GM18951 (cell line): ENCODE data around the gene FSCN2.

Source experiments
- POLR2A ChIP-seq: IDR thresholded peaks from 4 replicates; pipeline ENCODE4 v1.6.1; 2011; ENCODE audit warnings: mild to moderate bottlenecking; ENCODE audit not compliant: insufficient read length, insufficient read depth; ENCODE audit errors: extremely low read depth
- in situ Hi-C: fragments of 300-500 bp; cut with MboI; formaldehyde crosslinking; loops from one replicate; pipeline ENCODE4 v1.12.0; 2022; ENCODE audit warnings: low sequenced_read_pairs, mixed read lengths, inconsistent platforms; ENCODE audit not compliant: unreplicated experiment

FSCN2 gene

GRCh38 chr17:81534157-81535006 is 6.2 kb downstream of the FSCN2 start:
- in situ Hi-C loops: no loop called here
- no peak for TF ChIP-seq POLR2A

GRCh38 chr17:81535007-81535328 is 6.8 kb downstream of the FSCN2 start:
- in situ Hi-C loops: no loop called here
- TF ChIP-seq POLR2A: no peak

- in situ Hi-C loops: no loop called here
- TF ChIP-seq POLR2A: no peak
Observed at GRCh38 chr17:81535480-81536298, 7.5 kb downstream of the FSCN2 start.

DNA sequence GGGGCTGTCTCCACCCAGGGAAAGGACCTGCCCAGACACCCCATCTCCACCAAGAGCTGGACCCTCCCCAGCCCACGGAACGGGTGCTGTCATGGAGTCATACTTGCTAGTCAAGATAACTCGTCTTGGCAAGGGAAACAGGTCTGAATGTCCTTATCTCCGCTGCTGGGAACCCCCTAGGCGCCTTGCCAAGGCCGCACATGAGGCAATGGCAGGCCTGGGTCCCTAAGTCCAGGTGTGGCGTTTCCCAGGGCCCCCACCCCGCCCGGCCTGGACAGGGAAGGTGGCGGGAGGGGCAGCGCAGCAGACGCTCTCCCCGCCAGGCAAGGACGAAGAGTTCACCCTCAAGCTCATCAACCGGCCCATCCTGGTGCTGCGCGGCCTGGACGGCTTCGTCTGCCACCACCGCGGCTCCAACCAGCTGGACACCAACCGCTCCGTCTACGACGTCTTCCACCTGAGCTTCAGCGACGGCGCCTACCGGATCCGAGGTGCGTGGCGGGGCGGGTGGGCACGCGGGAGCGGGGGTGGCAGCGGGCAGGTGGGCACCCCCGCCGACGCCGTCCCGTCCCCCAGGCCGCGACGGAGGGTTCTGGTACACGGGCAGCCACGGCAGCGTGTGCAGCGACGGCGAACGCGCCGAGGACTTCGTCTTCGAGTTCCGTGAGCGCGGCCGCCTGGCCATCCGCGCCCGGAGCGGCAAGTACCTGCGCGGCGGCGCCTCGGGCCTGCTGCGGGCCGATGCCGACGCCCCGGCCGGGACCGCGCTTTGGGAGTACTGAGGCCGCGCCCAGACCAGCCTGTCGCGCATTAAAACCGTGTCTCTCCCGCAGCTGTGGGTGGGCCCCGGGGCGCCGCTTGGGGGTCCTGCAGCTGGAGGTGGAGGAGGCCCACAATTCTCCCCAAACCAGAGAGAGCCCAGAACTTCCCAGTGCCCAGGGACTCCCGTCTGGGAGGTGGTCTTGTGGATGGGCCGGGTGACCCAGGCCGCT is 8.4 kb downstream of the FSCN2 start:
- in situ Hi-C loops: no loop called here
- peak; percentile 3 for TF ChIP-seq POLR2A

DNA sequence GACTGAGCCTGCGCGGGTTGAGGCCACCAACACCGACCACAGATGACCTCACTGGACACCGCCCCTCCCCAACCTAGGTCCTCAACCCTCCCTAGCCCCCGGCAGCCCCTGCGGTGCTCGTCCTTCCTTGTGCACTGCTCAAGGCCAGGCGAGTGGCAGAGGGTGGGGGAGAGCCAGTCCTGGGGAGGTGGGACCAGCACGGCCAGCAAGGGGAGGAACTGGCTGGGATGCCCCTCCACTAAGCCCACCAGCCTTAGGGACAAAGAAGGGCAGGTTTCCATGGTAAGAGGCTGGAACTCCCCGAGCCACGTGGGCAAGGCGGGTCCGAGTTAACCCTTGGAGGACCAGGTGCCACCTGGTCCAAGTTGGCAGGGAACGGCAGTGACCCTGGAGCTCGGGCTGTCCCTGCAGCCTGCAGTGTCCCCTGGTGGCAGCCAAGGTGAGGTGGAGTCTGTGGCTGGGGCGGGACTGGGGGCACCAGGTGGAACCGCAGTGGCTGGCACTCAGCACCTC is 9.2 kb downstream of the FSCN2 start:
- no peak for TF ChIP-seq POLR2A
- in situ Hi-C loops: no loop called here

GRCh38 chr17:81537856-81538555 is 9.8 kb downstream of the FSCN2 start:
- TF ChIP-seq POLR2A: no peak
- in situ Hi-C loops: no loop called here

- TF ChIP-seq POLR2A: no peak
- in situ Hi-C loops: no loop called here
Observed at GRCh38 chr17:81538651-81539570, 10.7 kb downstream of the FSCN2 start.

DNA sequence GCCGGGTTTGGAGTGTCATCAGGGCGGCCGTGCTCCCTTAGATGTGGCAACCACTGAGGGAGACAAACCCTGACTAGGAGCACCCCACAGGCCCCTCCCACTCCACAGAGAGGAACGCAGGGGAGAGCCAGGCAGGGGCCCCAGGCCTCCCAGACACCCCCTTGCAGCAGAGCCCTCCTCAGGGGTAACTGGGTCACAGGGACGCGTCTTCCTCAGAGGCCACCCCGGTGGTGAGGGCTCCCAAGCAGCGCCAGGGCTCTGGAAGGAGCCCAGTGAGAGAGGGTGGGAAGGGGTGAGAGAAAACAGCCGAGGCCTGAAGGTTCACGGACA is 11.4 kb downstream of the FSCN2 start:
- in situ Hi-C loops: no loop called here

GRCh38 chr17:81539961-81540675 is 11.9 kb downstream of the FSCN2 start:
- in situ Hi-C loops: no loop called here
- TF ChIP-seq POLR2A: no peak

More for the DNA sequence above, 11.4 kb downstream of the FSCN2 start:
- no peak for TF ChIP-seq POLR2A

GRCh38 chr17:81540676-81541027 is 12.5 kb downstream of the FSCN2 start:
- TF ChIP-seq POLR2A: no peak
- in situ Hi-C loops: no loop called here

GRCh38 chr17:81541123-81541522 is 12.9 kb downstream of the FSCN2 start:
- TF ChIP-seq POLR2A: no peak
- in situ Hi-C loops: no loop called here
